IMR-90 (cell line): ENCODE data around the gene PSTK. TPM values are rescaled to one million over a fixed set of nuclear protein-coding genes. Genes with fewer than 3 reads are reported as not detected.
A peak's percentile ranks its signal among the peaks of the same experiment; 100 is the strongest.

ENCODE experiments used
- ATAC-seq: fragments of 200-7000 bp; cut with Tn5 transposase; 2 replicates; pipeline ENCODE4 v1.9.1; 2020; ENCODE audit warnings: low read depth, mild to moderate bottlenecking, moderate library complexity
- Bru-seq: library from RNA; stranded (reverse); fragments of 400-500 nt; gene quantifications from one replicate; lab custom pipeline; 2021; lab: Mats Ljungman, UMichigan
- BruChase-seq, 2 experiments: library from RNA; stranded (reverse); fragments of 400-500 nt; gene quantifications; one replicate each; lab custom pipeline; 2021; lab: Mats Ljungman, UMichigan
- BruUV-seq: library from RNA; stranded (reverse); fragments of 400-500 nt; replicated peaks from 2 replicates; lab custom pipeline; 2021; lab: Mats Ljungman, UMichigan
- CTCF ChIA-PET: fragments of 300-600 bp; formaldehyde crosslinking; extraction: SDS; loops from one replicate; lab custom pipeline; 2021; ENCODE audit warnings: antibody characterized with exemption; lab: Yijun Ruan, JAX
- POLR2A ChIA-PET: fragments of 300-600 bp; sonication (Branson Sonifier 250); formaldehyde crosslinking; loops from one replicate; lab custom pipeline; 2022; ENCODE audit warnings: antibody characterized with exemption; ENCODE audit not compliant: unreplicated experiment; lab: Charles Lee
- DNase-seq: peaks from one replicate; pipeline ENCODE4 v3.0.0; 2013
- H2AFZ ChIP-seq: replicated peaks from 2 replicates; pipeline ENCODE3; 2013; ENCODE audit warnings: low read length, mild to moderate bottlenecking; ENCODE audit not compliant: poor library complexity
- H2AK5ac ChIP-seq: 2 replicates; pipeline ENCODE4 v1.6.1; 2013; ENCODE audit warnings: low read depth, low read length, inconsistent platforms
- H2AK9ac ChIP-seq: replicated peaks from 2 replicates; pipeline ENCODE3; 2013; ENCODE audit warnings: mild to moderate bottlenecking, low read depth, low read length, moderate library complexity; ENCODE audit not compliant: poor library complexity
- H2BK120ac ChIP-seq: 2 replicates; pipeline ENCODE4 v1.6.1; 2013; ENCODE audit warnings: low read depth, low read length, inconsistent platforms
- H2BK15ac ChIP-seq: 3 replicates; pipeline ENCODE4 v1.6.1; 2013; ENCODE audit warnings: low read depth, low read length, inconsistent platforms
- H2BK20ac ChIP-seq: 2 replicates; pipeline ENCODE4 v1.6.1; 2013; ENCODE audit warnings: low read depth, mild to moderate bottlenecking, inconsistent platforms, low read length, moderate library complexity
- H2BK5ac ChIP-seq: 2 replicates; pipeline ENCODE4 v1.6.1; 2013; ENCODE audit warnings: mild to moderate bottlenecking, low read depth, low read length, inconsistent platforms; ENCODE audit not compliant: poor library complexity, severe bottlenecking
- H3K14ac ChIP-seq: replicated peaks from 2 replicates; pipeline ENCODE4 v1.6.1; 2013; ENCODE audit warnings: low read depth, low read length, inconsistent platforms
- H3K18ac ChIP-seq: 2 replicates; pipeline ENCODE4 v1.6.1; 2013; ENCODE audit warnings: low read depth, low read length, control low read depth
- H3K23ac ChIP-seq: 2 replicates; pipeline ENCODE4 v1.6.1; 2013; ENCODE audit warnings: low read depth, low read length, inconsistent platforms
- H3K27ac ChIP-seq: 2 replicates; pipeline ENCODE4 v1.5.1; 2013; ENCODE audit warnings: mild to moderate bottlenecking, control low read depth, low read length; ENCODE audit not compliant: insufficient read depth
- H3K27me3 ChIP-seq: 2 replicates; pipeline ENCODE4 v1.6.1; 2013; ENCODE audit warnings: low read length; ENCODE audit not compliant: control insufficient read depth, insufficient read depth
- H3K36me3 ChIP-seq: 2 replicates; pipeline ENCODE4 v1.6.1; 2013; ENCODE audit warnings: low read length, mixed read lengths; ENCODE audit not compliant: control insufficient read depth, insufficient read depth
- H3K4ac ChIP-seq: 2 replicates; pipeline ENCODE4 v1.6.1; 2013; ENCODE audit warnings: low read depth, low read length, inconsistent platforms
- H3K4me1 ChIP-seq: 2 replicates; pipeline ENCODE4 v1.6.1; 2013; ENCODE audit warnings: low read length, mixed read lengths; ENCODE audit not compliant: control insufficient read depth, insufficient read depth
- H3K4me2 ChIP-seq: 2 replicates; pipeline ENCODE4 v1.6.1; 2013; ENCODE audit warnings: low read depth, mild to moderate bottlenecking, control low read depth, low read length, moderate library complexity
- H3K4me3 ChIP-seq: 2 replicates; pipeline ENCODE4 v1.5.1; 2013; ENCODE audit warnings: low read depth, mild to moderate bottlenecking, control low read depth, low read length, moderate library complexity; ENCODE audit not compliant: insufficient read depth
- H3K56ac ChIP-seq: 2 replicates; pipeline ENCODE4 v1.6.1; 2013; ENCODE audit warnings: low read length, inconsistent platforms; ENCODE audit not compliant: insufficient read depth; ENCODE audit errors: extremely low read depth
- H3K79me1 ChIP-seq, 2 experiments: 2 replicates each; pipeline ENCODE4 v1.6.1; 2013; ENCODE audit warnings: low read length in 2 of 2, inconsistent platforms in 1 of 2, low read depth in 1 of 2
- H3K9ac ChIP-seq: 2 replicates; pipeline ENCODE4 v1.6.1; 2013; ENCODE audit warnings: low read depth, low read length, control low read depth
- H3K9me1 ChIP-seq: 2 replicates; pipeline ENCODE4 v1.6.1; 2013; ENCODE audit warnings: low read length, inconsistent platforms; ENCODE audit not compliant: insufficient read depth
- H3K9me3 ChIP-seq: 2 replicates; pipeline ENCODE4 v1.6.1; 2013; ENCODE audit warnings: low read length; ENCODE audit not compliant: control insufficient read depth, insufficient read depth
- H4K20me1 ChIP-seq: 2 replicates; pipeline ENCODE4 v1.6.1; 2013; ENCODE audit warnings: low read length, inconsistent platforms; ENCODE audit not compliant: insufficient read depth
- H4K5ac ChIP-seq: 2 replicates; pipeline ENCODE4 v1.6.1; 2013; ENCODE audit warnings: mild to moderate bottlenecking, low read depth, low read length, control low read depth
- H4K8ac ChIP-seq, 2 experiments: 2 replicates each; pipeline ENCODE4 v1.6.1; 2013; ENCODE audit warnings: low read depth in 2 of 2, low read length in 2 of 2, control low read depth in 1 of 2, inconsistent platforms in 1 of 2
- H4K91ac ChIP-seq: 2 replicates; pipeline ENCODE4 v1.6.1; 2013; ENCODE audit warnings: low read depth, low read length, inconsistent platforms; ENCODE audit not compliant: insufficient read depth
- BHLHE40 ChIP-seq: fragments of 150-350 bp; IDR thresholded peaks from 2 replicates; pipeline ENCODE4 v1.6.1; 2016; ENCODE audit warnings: mild to moderate bottlenecking, low read depth, low read length
- CEBPB ChIP-seq: IDR thresholded peaks from 2 replicates; pipeline ENCODE4 v1.6.1; 2012; ENCODE audit warnings: low read depth, low read length, improper control_type of control experiment
- CTCF ChIP-seq: conservative IDR thresholded peaks from 2 replicates; pipeline ENCODE4 v1.5.1; 2012; ENCODE audit warnings: mild to moderate bottlenecking, low read depth, low read length, improper control_type of control experiment
- ELK1 ChIP-seq: fragments of 150-350 bp; IDR thresholded peaks from 2 replicates; pipeline ENCODE4 v1.6.1; 2016; ENCODE audit warnings: low read depth, mild to moderate bottlenecking, low read length, moderate library complexity, borderline replicate concordance
- FOS ChIP-seq: fragments of 150-350 bp; IDR thresholded peaks from 2 replicates; pipeline ENCODE4 v1.6.1; 2016; ENCODE audit warnings: low read depth, low read length
- MAZ ChIP-seq: IDR thresholded peaks from 2 replicates; pipeline ENCODE4 v1.6.1; 2012; ENCODE audit warnings: low read depth, mild to moderate bottlenecking, low read length, improper control_type of control experiment, moderate library complexity, borderline replicate concordance
- MXI1 ChIP-seq: IDR thresholded peaks from 2 replicates; pipeline ENCODE4 v1.6.1; 2012; ENCODE audit warnings: low read depth, mild to moderate bottlenecking, low read length, moderate library complexity, borderline replicate concordance
- POLR2A ChIP-seq: IDR thresholded peaks from 2 replicates; pipeline ENCODE4 v1.6.1; 2012; ENCODE audit warnings: mild to moderate bottlenecking, low read depth, low read length
- RAD21 ChIP-seq: IDR thresholded peaks from 2 replicates; pipeline ENCODE4 v1.6.1; 2012; ENCODE audit warnings: low read length, improper control_type of control experiment
- RCOR1 ChIP-seq: IDR thresholded peaks from 2 replicates; pipeline ENCODE4 v1.6.1; 2012; ENCODE audit warnings: mild to moderate bottlenecking, low read length, improper control_type of control experiment; ENCODE audit not compliant: insufficient replicate concordance
- RFX5 ChIP-seq: IDR thresholded peaks from 2 replicates; pipeline ENCODE4 v1.8.0; 2012; ENCODE audit warnings: low read depth, mild to moderate bottlenecking, low read length, moderate library complexity
- SMC3 ChIP-seq: fragments of 150-350 bp; IDR thresholded peaks from 2 replicates; pipeline ENCODE4 v1.6.1; 2016; ENCODE audit warnings: low read depth, mild to moderate bottlenecking, antibody characterized with exemption, low read length, moderate library complexity
- WGBS, 2 experiments: methylation state at CpG; one replicate each; pipeline versions ENCODE4 v1.1.5 to v1.1.7; 2013; ENCODE audit warnings: missing lambda C conversion rate in 2 of 2; ENCODE audit not compliant: insufficient read length in 1 of 2; ENCODE audit errors: extremely low coverage in 2 of 2; 5-methylcytosine and 5-hydroxymethylcytosine counted together
- dilution Hi-C: fragments of 300-500 bp; cut with HindIII; formaldehyde crosslinking; loops from one replicate; pipeline ENCODE4 v1.14.3; 2018; ENCODE audit warnings: low sequenced_read_pairs; ENCODE audit not compliant: unreplicated experiment
- in situ Hi-C: fragments of 300-500 bp; cut with MboI; formaldehyde crosslinking; loops from 3 replicates; pipeline ENCODE4 v1.14.3; 2019; ENCODE audit warnings: low sequenced_read_pairs, inconsistent platforms, mixed read lengths
- intact Hi-C: fragments of 100-400 bp; cut with micrococcal nuclease; formaldehyde crosslinking; loops from 2 replicates; pipeline ENCODE4 v1.10.0; 2022
- long read RNA-seq: library from polyadenylated mRNA; unstranded; transcript quantifications from one replicate; pipeline ENCODE4 v2.0.0, GENCODE V29; 2021; ENCODE audit not compliant: unreplicated experiment
- polyA plus RNA-seq, 3 experiments: library from polyadenylated mRNA; depleted of rRNA; stranded (reverse); fragments of >200 nt; gene quantifications; 2 replicates each; pipeline ENCODE4 v1.2.3, GENCODE V29; 2012; ENCODE audit warnings: low replicate concordance in 1 of 3
- total RNA-seq: library from RNA; depleted of rRNA; stranded (reverse); fragments of >200 nt; gene quantifications from 2 replicates; pipeline ENCODE4 v1.2.3, GENCODE V29; 2012; rRNA removed

The PSTK gene
- 4.1 and 4.7 TPM in 2 replicates for total RNA-seq
- 4.2 and 5.4 TPM in 2 replicates for polyA plus RNA-seq (2012; rRNA removed)
- 1.2 and 1.7 TPM in 2 replicates for polyA plus RNA-seq (2012; cell fraction: cytosol; rRNA removed)
- polyA plus RNA-seq (2012; cell fraction: nucleus; rRNA removed; ENCODE audit: low replicate concordance) = 1.6 and 7.1 TPM in 2 replicates
- Bru-seq, nascent RNA = percentile 58 among the genes with signal in this experiment
- BruChase-seq, experiment 1, labeled RNA remaining after a 6-hour chase = percentile 46 among the genes with signal in this experiment
- BruChase-seq, experiment 2, labeled RNA remaining after a 2-hour chase = percentile 47 among the genes with signal in this experiment
- long read RNA-seq, partial matches to known transcripts = 1 of 7 reads
- long read RNA-seq, other reads (novel, unspliced or antisense) = 3 of 7 reads

- H3K27me3 ChIP-seq = no peaks in the 10 kb centered on the region
- H2AK9ac ChIP-seq = peak within 1 kb of the TSS; percentile 63
- peak within 1 kb of the TSS; percentile 77 for H2BK120ac ChIP-seq
- in situ Hi-C loops = no loop called here
- ATAC-seq (peak; percentile 98), DNase-seq (peak; percentile 92)
- WGBS, 2 experiments = 1% methylated on average over 22 of the region's 73 CpGs; no CpG with 5 or more reads in 1 of the 2 experiments
- POLR2A ChIA-PET = no interaction called here
- H4K8ac ChIP-seq = peak within 1 kb of the TSS; percentile 68 to 97
- peak within 1 kb of the TSS; percentile 87 for H2BK5ac ChIP-seq
- H3K9me1 ChIP-seq = peaks cover 2% of the 10 kb centered on the region
- H3K9me3 ChIP-seq = no peaks in the 10 kb centered on the region
- peak within 1 kb of the TSS; percentile 50; the same call in 1 of the 2 replicates for H3K18ac ChIP-seq
- no TSS peak for BruUV-seq
- no peak within 1 kb of the TSS for H2BK20ac ChIP-seq
- H3K36me3 ChIP-seq = no peaks in the 10 kb centered on the region
- intact Hi-C loops = loop anchor here (10.0 kb wide), 1 partner anchor 336 kb away; no protein-coding TSS in a partner anchor
- H2AK5ac ChIP-seq = no peak within 1 kb of the TSS
- no peaks in the 10 kb centered on the region for H3K4me1 ChIP-seq
- peak within 1 kb of the TSS; percentile 88 for H4K91ac ChIP-seq
- H3K27ac ChIP-seq = peak within 1 kb of the TSS; percentile 90
- H4K5ac ChIP-seq = peak within 1 kb of the TSS; percentile 95
- H2BK15ac ChIP-seq = no peak within 1 kb of the TSS
- H3K56ac ChIP-seq = no peak within 1 kb of the TSS
- peak within 1 kb of the TSS; percentile 99 for H3K4me2 ChIP-seq
- dilution Hi-C loops = no loop called here
- H3K23ac ChIP-seq = no peak within 1 kb of the TSS; the same call in 1 of the 2 replicates
- CTCF ChIA-PET = interaction anchor here (0.6 to 2.5 kb wide), 8 partner anchors 10 to 180 kb away, joined by 3 to 13 read pairs (median 3); no protein-coding TSS in a partner anchor
- H3K4ac ChIP-seq = peak within 1 kb of the TSS; percentile 67
- H2AFZ ChIP-seq = peak within 1 kb of the TSS; percentile 96
- H3K9ac ChIP-seq = peak within 1 kb of the TSS; percentile 90
- H3K4me3 ChIP-seq = peak within 1 kb of the TSS; percentile 83
- no peak within 1 kb of the TSS; the same call in 1 of the 2 replicates for H3K14ac ChIP-seq
- no peaks in the 10 kb centered on the region for H4K20me1 ChIP-seq
- no peaks in the 10 kb centered on the region for H3K79me1 ChIP-seq
- TF ChIP-seq POLR2A = peak; percentile 31; the same call in 1 of the 2 replicates
- no peak for TF ChIP-seq ELK1
- TF ChIP-seq RFX5 = no peak
- TF ChIP-seq MAZ = peak; percentile 45; the same call in 1 of the 2 replicates
- peak; percentile 37 for TF ChIP-seq RAD21
- no peak for TF ChIP-seq BHLHE40
- TF ChIP-seq RCOR1 = peak; percentile 62
- TF ChIP-seq CEBPB = peak; percentile 66
- peak; percentile 90 for TF ChIP-seq CTCF
- peak; percentile 22; the same call in 1 of the 2 replicates for TF ChIP-seq MXI1
- peak; percentile 29 for TF ChIP-seq SMC3
- peak; percentile 38; the same call in 1 of the 2 replicates for TF ChIP-seq FOS
Measured at GRCh38 chr10:122980209-122981065, at the start of gene PSTK. Gene PSTK (plus strand): TSS chr10:122980401. CDS start chr10:122980480, 79 bp downstream.
